KMS-11 (cell line): ENCODE data around the gene CARD10.

Source experiments
- H2AFZ ChIP-seq: fragments of 200-600 bp; sonication (generic); 2 replicates; pipeline ENCODE4 v1.6.1; 2016; ENCODE audit warnings: antibody characterized with exemption, mixed run types, low read depth
- H3K27ac ChIP-seq: fragments of 200-600 bp; sonication (generic); 2 replicates; pipeline ENCODE4 v1.6.1; 2016; ENCODE audit warnings: mild to moderate bottlenecking, mixed run types
- H3K27me3 ChIP-seq: fragments of 200-600 bp; sonication (generic); 2 replicates; pipeline ENCODE4 v1.6.1; 2017; ENCODE audit warnings: mild to moderate bottlenecking, low read depth, mixed run types, moderate library complexity; ENCODE audit not compliant: insufficient read depth
- H3K36me3 ChIP-seq: fragments of 200-600 bp; sonication (generic); 2 replicates; pipeline ENCODE4 v1.6.1; 2017; ENCODE audit warnings: mild to moderate bottlenecking, mixed run types; ENCODE audit not compliant: insufficient read depth
- H3K4me1 ChIP-seq: fragments of 200-600 bp; sonication (generic); 2 replicates; pipeline ENCODE4 v1.6.1; 2016; ENCODE audit warnings: mild to moderate bottlenecking, low read depth, mixed run types; ENCODE audit not compliant: poor library complexity, severe bottlenecking
- H3K4me2 ChIP-seq: fragments of 200-600 bp; sonication (generic); 2 replicates; pipeline ENCODE4 v1.7.0; 2016; ENCODE audit warnings: mild to moderate bottlenecking, mixed run types
- H3K4me3 ChIP-seq: fragments of 200-600 bp; sonication (generic); IDR thresholded peaks from 2 replicates; pipeline ENCODE4 v1.6.1; 2017; ENCODE audit warnings: low read depth, low read length, mixed read lengths; ENCODE audit not compliant: insufficient read depth
- H3K79me2 ChIP-seq: fragments of 200-600 bp; sonication (generic); 2 replicates; pipeline ENCODE4 v1.6.1; 2016; ENCODE audit warnings: low read depth, mixed run types; ENCODE audit not compliant: insufficient read depth
- H3K9ac ChIP-seq: fragments of 200-600 bp; sonication (generic); 2 replicates; pipeline ENCODE4 v1.6.1; 2016; ENCODE audit warnings: mild to moderate bottlenecking, mixed run types
- H4K20me1 ChIP-seq: fragments of 200-600 bp; sonication (generic); 2 replicates; pipeline ENCODE4 v1.6.1; 2016; ENCODE audit warnings: mild to moderate bottlenecking, mixed run types; ENCODE audit not compliant: insufficient read depth
- TF ChIP-seq, protein P1 (sequence below): fragments of 200-600 bp; sonication (generic); conservative IDR thresholded peaks from 2 replicates; pipeline ENCODE4 v1.6.1; 2017; ENCODE audit warnings: low read depth, mild to moderate bottlenecking, antibody characterized with exemption, low read length, moderate library complexity, mixed read lengths

CARD10 gene

DNA sequence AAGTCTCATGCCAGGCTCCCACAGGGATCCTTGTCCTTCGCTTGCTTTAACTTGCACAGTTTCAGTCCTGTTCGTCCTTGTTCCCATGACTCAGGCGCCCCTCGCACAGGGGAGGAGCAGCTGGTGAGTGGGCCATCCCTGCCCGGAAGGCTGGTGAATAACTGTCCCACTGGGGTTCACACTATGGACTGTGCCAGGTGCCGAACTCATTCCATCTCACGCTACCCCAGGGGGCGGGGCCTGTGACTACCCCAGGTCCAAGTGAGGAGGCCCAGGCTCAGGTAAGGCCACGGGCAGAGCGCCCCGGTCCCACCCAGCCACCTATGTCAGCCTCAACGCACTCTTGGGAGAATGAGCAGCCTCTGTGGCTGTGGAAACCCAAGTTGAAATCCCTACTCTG is 7.2 kb upstream of the CARD10 start:
- no peaks in the 10 kb centered on the region for H3K36me3 ChIP-seq
- no peak overlapping the region for H3K27ac ChIP-seq
- H3K4me3 ChIP-seq: no peak overlapping the region
- H3K4me1 ChIP-seq: no peaks in the 10 kb centered on the region
- H3K4me2 ChIP-seq: no peak overlapping the region
- no peak overlapping the region for H2AFZ ChIP-seq
- no peak overlapping the region for H3K9ac ChIP-seq
- H3K79me2 ChIP-seq: no peaks in the 10 kb centered on the region
- peaks cover 39% of the 10 kb centered on the region for H3K27me3 ChIP-seq
- TF ChIP-seq, protein P1, sequence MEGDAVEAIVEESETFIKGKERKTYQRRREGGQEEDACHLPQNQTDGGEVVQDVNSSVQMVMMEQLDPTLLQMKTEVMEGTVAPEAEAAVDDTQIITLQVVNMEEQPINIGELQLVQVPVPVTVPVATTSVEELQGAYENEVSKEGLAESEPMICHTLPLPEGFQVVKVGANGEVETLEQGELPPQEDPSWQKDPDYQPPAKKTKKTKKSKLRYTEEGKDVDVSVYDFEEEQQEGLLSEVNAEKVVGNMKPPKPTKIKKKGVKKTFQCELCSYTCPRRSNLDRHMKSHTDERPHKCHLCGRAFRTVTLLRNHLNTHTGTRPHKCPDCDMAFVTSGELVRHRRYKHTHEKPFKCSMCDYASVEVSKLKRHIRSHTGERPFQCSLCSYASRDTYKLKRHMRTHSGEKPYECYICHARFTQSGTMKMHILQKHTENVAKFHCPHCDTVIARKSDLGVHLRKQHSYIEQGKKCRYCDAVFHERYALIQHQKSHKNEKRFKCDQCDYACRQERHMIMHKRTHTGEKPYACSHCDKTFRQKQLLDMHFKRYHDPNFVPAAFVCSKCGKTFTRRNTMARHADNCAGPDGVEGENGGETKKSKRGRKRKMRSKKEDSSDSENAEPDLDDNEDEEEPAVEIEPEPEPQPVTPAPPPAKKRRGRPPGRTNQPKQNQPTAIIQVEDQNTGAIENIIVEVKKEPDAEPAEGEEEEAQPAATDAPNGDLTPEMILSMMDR: no peak
- H4K20me1 ChIP-seq: no peaks in the 10 kb centered on the region

DNA sequence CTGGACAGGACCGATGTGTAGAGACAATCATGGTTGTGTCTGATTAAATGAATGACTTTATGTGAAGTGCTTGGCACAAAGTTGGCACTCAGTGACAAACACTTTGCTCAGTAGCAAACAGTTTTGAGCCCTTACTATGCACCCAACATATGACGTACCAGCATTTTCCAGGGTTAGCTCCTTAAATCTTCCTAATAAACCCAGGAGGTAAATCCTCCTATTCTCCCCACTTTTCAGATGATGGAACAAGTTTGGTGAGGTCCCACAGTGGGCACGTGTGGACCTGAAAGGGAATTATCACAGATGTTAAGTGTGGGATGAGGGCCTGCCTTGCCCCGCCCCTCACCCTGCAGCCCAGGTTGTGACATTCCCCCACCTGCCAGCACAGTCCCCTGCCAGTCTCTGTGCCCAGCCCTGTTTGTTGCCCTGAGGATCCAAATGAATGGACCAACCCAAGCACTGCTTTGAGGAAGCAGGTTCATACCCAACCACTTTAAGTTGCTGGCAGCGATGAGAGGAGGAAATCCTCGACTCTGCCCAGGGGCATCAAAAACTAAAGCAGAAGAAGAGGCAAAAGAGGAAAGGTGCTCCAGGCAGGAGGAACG is 6.6 kb upstream of the CARD10 start:
- Histone ChIP-seq H2AFZ (no peak overlapping the region), H3K27ac (no peak overlapping the region), H3K79me2 (no peaks in the 10 kb centered on the region), H3K36me3 (no peaks in the 10 kb centered on the region), H4K20me1 (no peaks in the 10 kb centered on the region), H3K4me3 (no peak overlapping the region), H3K27me3 (peaks cover 43% of the 10 kb centered on the region), H3K4me1 (no peaks in the 10 kb centered on the region), H3K9ac (no peak overlapping the region), H3K4me2 (no peak overlapping the region)
- TF ChIP-seq, protein P1: no peak

DNA sequence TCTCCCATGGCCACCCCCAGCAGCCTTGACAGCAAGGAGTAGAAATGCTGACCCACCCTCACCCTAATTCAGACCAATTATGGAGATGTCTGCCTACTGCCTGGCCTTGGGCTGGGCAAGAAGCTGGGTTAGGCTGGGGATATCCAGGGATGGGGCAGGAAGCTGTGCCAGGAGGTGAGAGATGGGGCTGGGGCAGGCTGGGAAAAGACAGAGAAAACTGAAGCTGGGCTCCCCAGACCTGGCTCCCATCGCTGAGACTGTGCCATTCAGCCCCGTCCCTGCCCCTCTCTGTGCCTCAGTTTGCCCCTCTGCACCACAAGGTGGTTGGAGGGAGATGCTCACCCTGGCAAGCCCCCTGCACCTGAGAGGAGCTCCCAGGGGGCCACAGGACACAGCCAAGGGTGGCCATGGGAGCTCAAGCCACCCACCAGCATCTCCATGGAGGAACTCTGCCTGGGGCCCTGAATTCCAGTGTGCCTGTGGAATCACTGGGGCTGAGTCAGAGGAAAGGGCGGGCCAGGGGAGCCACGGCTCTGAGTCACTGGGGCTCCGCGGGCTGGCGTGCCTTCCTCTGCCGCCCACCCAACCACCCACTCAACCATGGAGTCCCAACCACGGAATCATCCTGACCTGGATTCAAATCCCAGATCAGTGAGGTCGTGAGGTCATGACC is 6.0 kb upstream of the CARD10 start:
- no peaks in the 10 kb centered on the region for H3K4me1 ChIP-seq
- no peaks in the 10 kb centered on the region for H3K36me3 ChIP-seq
- no peak overlapping the region for H3K4me3 ChIP-seq
- peaks cover 48% of the 10 kb centered on the region for H3K27me3 ChIP-seq
- no peak overlapping the region for H3K9ac ChIP-seq
- H2AFZ ChIP-seq: no peak overlapping the region
- no peaks in the 10 kb centered on the region for H4K20me1 ChIP-seq
- no peaks in the 10 kb centered on the region for H3K79me2 ChIP-seq
- H3K27ac ChIP-seq: no peak overlapping the region
- H3K4me2 ChIP-seq: no peak overlapping the region
- TF ChIP-seq, protein P1: no peak

DNA sequence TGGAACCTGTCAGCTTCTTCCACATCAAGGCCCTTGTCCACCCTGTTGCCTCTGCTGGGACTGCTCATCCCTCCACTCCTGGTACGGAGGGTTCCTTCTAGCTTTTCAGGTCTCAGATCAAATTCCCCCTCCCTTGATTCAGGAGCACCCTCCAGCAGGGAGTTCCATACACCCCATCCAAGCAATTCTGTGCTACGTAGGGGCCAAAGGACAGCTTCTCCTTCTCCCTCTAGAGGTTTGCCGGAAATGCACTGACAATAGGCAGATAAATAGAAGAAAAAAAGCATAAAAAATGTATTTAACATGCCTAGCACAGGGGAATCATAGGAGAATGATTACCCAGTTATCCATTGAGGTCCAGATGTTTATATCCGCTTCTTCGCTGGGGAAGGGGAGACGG is 3.3 kb upstream of the CARD10 start:
- no peak overlapping the region for H3K9ac ChIP-seq
- no peaks in the 10 kb centered on the region for H3K4me1 ChIP-seq
- H3K79me2 ChIP-seq: no peaks in the 10 kb centered on the region
- no peak overlapping the region for H3K27ac ChIP-seq
- H2AFZ ChIP-seq: no peak overlapping the region
- TF ChIP-seq, protein P1: no peak
- H3K27me3 ChIP-seq: peaks cover 56% of the 10 kb centered on the region
- no peak overlapping the region for H3K4me3 ChIP-seq
- no peaks in the 10 kb centered on the region for H3K36me3 ChIP-seq
- H4K20me1 ChIP-seq: no peaks in the 10 kb centered on the region
- H3K4me2 ChIP-seq: no peak overlapping the region
